Prostate gland (tissue), 2 donors: ENCODE results near the gene PODN. TPM values are rescaled to one million over a fixed set of nuclear protein-coding genes. Genes with fewer than 3 reads are reported as not detected.
A peak's percentile ranks its signal among the peaks of the same experiment; 100 is the strongest.

ENCODE experiments used
- DNase-seq: peaks from one replicate; pipeline ENCODE4 v3.0.0-alpha.2; 2019; ENCODE audit warnings: low spot score
- H3K27ac ChIP-seq, 2 donors: fragments of 200-600 bp; sonication (generic); 2 replicates each; pipeline ENCODE4 v1.5.1; 2017 to 2019
- H3K27me3 ChIP-seq: fragments of 200-600 bp; sonication (generic); replicated peaks from 2 replicates; pipeline ENCODE4 v1.5.1; 2019; ENCODE audit not compliant: insufficient read depth
- H3K36me3 ChIP-seq, 2 donors: fragments of 200-600 bp; sonication (generic); 1 replicate in 1 of 2; 2 replicates in 1 of 2; pipeline versions ENCODE4 v1.5.1 to v1.8.1; 2017 to 2019
- H3K4me1 ChIP-seq: fragments of 200-600 bp; sonication (generic); replicated peaks from 2 replicates; pipeline ENCODE4 v1.5.1; 2019
- H3K4me3 ChIP-seq, 2 donors: fragments of 200-600 bp; sonication (generic); 2 replicates each; pipeline ENCODE4 v1.5.1; 2017 to 2019
- H3K9me3 ChIP-seq: fragments of 200-600 bp; sonication (generic); 2 replicates; pipeline ENCODE4 v1.5.1; 2017
- POLR2A ChIP-seq: fragments of 450-650 bp; IDR thresholded peaks from one replicate; pipeline ENCODE4 v1.6.1; 2016; ENCODE audit warnings: antibody characterized with exemption, mild to moderate bottlenecking
- POLR2AphosphoS5 ChIP-seq: sonication (generic); formaldehyde crosslinking; IDR thresholded peaks from one replicate; pipeline ENCODE4 v1.6.1; 2017; ENCODE audit warnings: antibody characterized with exemption
- WGBS: methylation state at CpG from one replicate; pipeline ENCODE4 v1.1.5; 2018; 5-methylcytosine and 5-hydroxymethylcytosine counted together
- intact Hi-C: fragments of 100-400 bp; cut with DNase I; formaldehyde crosslinking; loops from one replicate; pipeline ENCODE4 v1.14.2; 2022
- total RNA-seq, 2 donors: library from RNA; depleted of rRNA; stranded (reverse); fragments of >200 nt; gene quantifications; one replicate each; pipeline ENCODE4 v1.1.0, GENCODE V29; 2016
- TF ChIP-seq, protein P1 (sequence below), 4 experiments: fragments of 200-600 bp in 2 of 4; fragments of 450-650 bp in 2 of 4; sonication (generic) in 2 of 4; IDR thresholded peaks; 1 replicate in 3 of 4; 2 replicates in 1 of 4; pipeline ENCODE4 v1.5.1; 2016 to 2019; ENCODE audit warnings: antibody characterized with exemption in 4 of 4, mild to moderate bottlenecking in 2 of 4, moderate library complexity in 2 of 4

PODN gene
- total RNA-seq, 2 donors from 2014 or later, result 11.6 to 92.7 TPM

DNA sequence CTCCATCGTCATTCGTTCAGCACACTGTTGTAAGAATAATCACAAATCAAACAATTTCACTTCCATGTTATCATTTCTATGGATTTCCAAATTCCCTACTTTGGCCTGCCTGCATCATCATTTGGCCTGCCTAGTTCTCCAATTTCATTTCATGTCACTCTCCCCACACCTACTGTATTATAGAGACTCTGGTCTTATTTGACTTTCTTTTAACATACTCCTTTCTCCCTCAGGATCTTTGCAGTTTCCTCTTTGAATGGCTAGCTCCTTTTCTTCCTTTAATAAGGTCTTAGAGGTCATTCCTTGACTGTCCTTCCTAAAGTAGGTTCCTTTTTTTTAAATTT lies 36.3 kb upstream of the PODN start:
- H3K27ac ChIP-seq, result peak overlapping the region in 1 of 2 donors; percentile 25
- intact Hi-C loops, result no loop called here

DNA sequence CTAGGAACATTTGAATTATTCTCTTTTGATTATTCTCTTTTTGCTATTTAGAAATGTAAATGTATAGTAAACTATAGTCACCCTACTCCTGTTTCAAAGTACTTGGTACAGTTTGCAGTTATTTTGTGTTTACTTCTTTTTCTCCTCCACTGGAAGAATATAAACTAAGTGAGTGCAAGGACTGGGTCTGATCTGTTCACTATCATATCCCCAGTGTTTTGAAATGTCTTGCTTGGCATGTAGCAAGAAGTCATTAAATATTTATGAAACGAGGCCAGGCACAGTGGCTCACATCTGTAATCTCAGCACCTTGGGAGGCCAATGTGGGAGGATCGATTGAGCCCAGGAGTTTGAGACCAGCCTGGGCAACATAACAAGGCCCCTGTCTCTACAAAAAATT lies 35.8 kb upstream of the PODN start:
- DNase-seq, result no peak
- no peaks in the 10 kb centered on the region for H3K4me1 ChIP-seq
- no peak for TF ChIP-seq POLR2A
- TF ChIP-seq, protein P1, sequence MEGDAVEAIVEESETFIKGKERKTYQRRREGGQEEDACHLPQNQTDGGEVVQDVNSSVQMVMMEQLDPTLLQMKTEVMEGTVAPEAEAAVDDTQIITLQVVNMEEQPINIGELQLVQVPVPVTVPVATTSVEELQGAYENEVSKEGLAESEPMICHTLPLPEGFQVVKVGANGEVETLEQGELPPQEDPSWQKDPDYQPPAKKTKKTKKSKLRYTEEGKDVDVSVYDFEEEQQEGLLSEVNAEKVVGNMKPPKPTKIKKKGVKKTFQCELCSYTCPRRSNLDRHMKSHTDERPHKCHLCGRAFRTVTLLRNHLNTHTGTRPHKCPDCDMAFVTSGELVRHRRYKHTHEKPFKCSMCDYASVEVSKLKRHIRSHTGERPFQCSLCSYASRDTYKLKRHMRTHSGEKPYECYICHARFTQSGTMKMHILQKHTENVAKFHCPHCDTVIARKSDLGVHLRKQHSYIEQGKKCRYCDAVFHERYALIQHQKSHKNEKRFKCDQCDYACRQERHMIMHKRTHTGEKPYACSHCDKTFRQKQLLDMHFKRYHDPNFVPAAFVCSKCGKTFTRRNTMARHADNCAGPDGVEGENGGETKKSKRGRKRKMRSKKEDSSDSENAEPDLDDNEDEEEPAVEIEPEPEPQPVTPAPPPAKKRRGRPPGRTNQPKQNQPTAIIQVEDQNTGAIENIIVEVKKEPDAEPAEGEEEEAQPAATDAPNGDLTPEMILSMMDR (IDR thresholded peaks at IDR 0.05), result no peak
- TF ChIP-seq POLR2AphosphoS5, result no peak
- intact Hi-C loops, result no loop called here
- H3K27ac ChIP-seq, result no peak overlapping the region
- H3K27me3 ChIP-seq, result no peaks in the 10 kb centered on the region
- no peak overlapping the region for H3K4me3 ChIP-seq
- 56% methylated on average over 2 of the region's 2 CpGs for WGBS
- H3K36me3 ChIP-seq, result no peaks in the 10 kb centered on the region
- no peaks in the 10 kb centered on the region for H3K9me3 ChIP-seq

More for the DNA sequence above, 36.3 kb upstream of the PODN start:
- 96% methylated on average over 2 of the region's 2 CpGs for WGBS
- TF ChIP-seq, protein P1 (IDR thresholded peaks at IDR 0.05), result no peak
- TF ChIP-seq POLR2A (no peak), POLR2AphosphoS5 (no peak)
- no peak overlapping the region for H3K4me3 ChIP-seq
- DNase-seq, result no peak
- H3K9me3 ChIP-seq, result no peaks in the 10 kb centered on the region
- no peaks in the 10 kb centered on the region for H3K36me3 ChIP-seq
- no peaks in the 10 kb centered on the region for H3K27me3 ChIP-seq
- H3K4me1 ChIP-seq, result no peaks in the 10 kb centered on the region

DNA sequence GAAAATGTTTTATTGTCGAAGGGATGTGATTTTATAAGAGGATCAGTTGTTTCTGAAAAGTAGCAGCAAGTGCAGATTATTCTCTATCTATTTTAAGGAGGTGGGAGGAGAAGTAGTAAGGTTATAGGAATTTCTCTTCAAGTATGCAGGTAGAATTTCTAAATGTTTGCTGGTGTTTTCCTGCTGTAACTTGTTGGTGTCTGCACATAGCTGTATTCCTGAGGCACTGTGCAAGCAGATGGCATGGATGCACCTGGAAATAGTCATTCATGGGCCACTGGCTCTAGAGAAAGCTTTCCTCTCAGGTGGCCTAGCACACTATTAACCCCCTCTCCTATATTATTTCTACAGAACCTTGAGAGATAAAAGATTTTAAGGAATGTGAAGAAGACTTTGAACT lies 30.3 kb upstream of the PODN start:
- Histone ChIP-seq H3K9me3 (no peaks in the 10 kb centered on the region), H3K4me3 (no peak overlapping the region), H3K36me3 (no peaks in the 10 kb centered on the region), H3K27me3 (no peaks in the 10 kb centered on the region), H3K4me1 (no peaks in the 10 kb centered on the region), H3K27ac (no peak overlapping the region)
- no peak for TF ChIP-seq POLR2AphosphoS5
- TF ChIP-seq, protein P1 (IDR thresholded peaks at IDR 0.05), result no peak
- no peak for TF ChIP-seq POLR2A
- DNase-seq, result no peak
- intact Hi-C loops, result no loop called here
- 49% methylated on average over 1 of the region's 1 CpG for WGBS

DNA sequence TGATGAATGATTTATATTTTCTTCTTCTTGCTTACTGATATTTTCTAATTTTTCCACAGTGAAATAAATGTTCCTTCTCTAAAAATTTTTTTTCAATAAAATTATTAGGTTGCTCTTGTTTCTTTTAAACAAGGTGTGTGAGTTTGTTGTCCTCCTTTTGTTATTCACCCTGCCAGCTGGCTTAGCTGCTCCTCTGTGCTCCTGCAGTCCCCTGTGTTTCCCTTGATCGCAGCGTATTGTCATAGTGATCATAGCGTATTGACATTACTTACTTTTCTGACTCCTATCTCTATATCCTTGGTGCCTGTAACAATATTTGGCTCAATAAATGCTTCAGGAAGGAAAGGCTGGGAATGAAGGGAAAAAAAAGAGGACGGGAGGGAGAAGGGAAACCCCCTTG lies 24.9 kb upstream of the PODN start:
- 72% methylated on average over 4 of the region's 4 CpGs for WGBS
- intact Hi-C loops, result no loop called here
- TF ChIP-seq POLR2AphosphoS5 (no peak), POLR2A (no peak)
- TF ChIP-seq, protein P1 (IDR thresholded peaks at IDR 0.05), result no peak
- Histone ChIP-seq H3K36me3 (peaks cover 0 to 8% of the 10 kb centered on the region in 2 donors), H3K9me3 (no peaks in the 10 kb centered on the region), H3K4me3 (no peak overlapping the region), H3K4me1 (no peaks in the 10 kb centered on the region), H3K27ac (no peak overlapping the region), H3K27me3 (no peaks in the 10 kb centered on the region)
- DNase-seq, result no peak

DNA sequence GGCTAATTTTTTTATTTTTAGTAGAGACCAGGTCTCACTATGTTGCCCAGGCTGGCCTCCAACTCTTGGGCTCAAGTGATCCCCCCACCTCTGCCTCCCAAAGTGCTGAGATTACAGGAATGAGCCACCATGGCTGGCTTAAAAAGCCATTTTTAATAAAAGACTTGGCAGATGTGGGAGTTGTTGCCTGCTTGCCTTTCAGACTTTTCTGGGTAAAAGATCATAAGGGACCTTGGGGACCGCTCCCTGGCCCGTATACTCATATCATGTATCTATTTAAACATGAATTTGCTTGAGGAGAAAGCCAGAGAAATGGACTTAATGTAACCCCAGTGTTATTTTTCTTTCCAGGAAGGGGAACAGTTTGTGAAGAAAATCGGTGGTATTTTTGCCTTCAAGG lies 23.4 kb upstream of the PODN start:
- H3K36me3 ChIP-seq, result peaks cover 0 to 8% of the 10 kb centered on the region in 2 donors
- no peaks in the 10 kb centered on the region for H3K4me1 ChIP-seq
- no peaks in the 10 kb centered on the region for H3K9me3 ChIP-seq
- no peak for DNase-seq
- WGBS, result 95% methylated on average over 3 of the region's 3 CpGs
- intact Hi-C loops, result no loop called here
- H3K4me3 ChIP-seq, result no peak overlapping the region
- no peak for TF ChIP-seq POLR2AphosphoS5
- TF ChIP-seq, protein P1 (IDR thresholded peaks at IDR 0.05), result no peak
- no peak for TF ChIP-seq POLR2A
- no peaks in the 10 kb centered on the region for H3K27me3 ChIP-seq
- no peak overlapping the region for H3K27ac ChIP-seq
